ENCODE results near the gene PKP3. TPM values are rescaled to one million over a fixed set of nuclear protein-coding genes. Genes with fewer than 3 reads are reported as not detected.
A peak's percentile ranks its signal among the peaks of the same experiment; 100 is the strongest.

Gene PKP3
- total RNA-seq, 2 donors from 2014 or later: 2.0 to 5.9 TPM

- Histone ChIP-seq H3K36me3 (no peaks in the 10 kb centered on the region), H3K27me3 (replicated peaks; ENCODE audit: insufficient read depth) (no peaks in the 10 kb centered on the region), H3K27ac (no peak overlapping the region), H3K4me3 (no peak overlapping the region), H3K9me3 (no peaks in the 10 kb centered on the region), H3K4me1 (ENCODE audit: control insufficient read depth in 1 of 2, low read depth in 2 of 2) (peaks cover 11 to 17% of the 10 kb centered on the region in 2 donors)
- TF ChIP-seq CTCF (IDR thresholded peaks at IDR 0.05): no peak
- no peak for DNase-seq (ENCODE audit: low spot score)
- ATAC-seq (ENCODE audit: insufficient number of reproducible peaks, low FRiP score, low read depth): no peak
Observed at GRCh38 chr11:445765-446588, 52.0 kb downstream of the PKP3 start.

GRCh38 chr11:446891-447290, 52.9 kb downstream of the PKP3 start:
- Histone ChIP-seq H3K4me3 (no peak overlapping the region), H3K9me3 (no peaks in the 10 kb centered on the region), H3K4me1 (ENCODE audit: control insufficient read depth in 1 of 2, low read depth in 2 of 2) (peaks cover 18 to 26% of the 10 kb centered on the region in 2 donors), H3K27me3 (replicated peaks; ENCODE audit: insufficient read depth) (no peaks in the 10 kb centered on the region), H3K36me3 (no peaks in the 10 kb centered on the region), H3K27ac (no peak overlapping the region)
- TF ChIP-seq CTCF (IDR thresholded peaks at IDR 0.05): no peak
- DNase-seq (ENCODE audit: low spot score) (no peak), ATAC-seq (ENCODE audit: insufficient number of reproducible peaks, low FRiP score, low read depth) (no peak)

GRCh38 chr11:447923-448731, 54.1 kb downstream of the PKP3 start:
- Histone ChIP-seq H3K4me3 (peak overlapping the region; percentile 94), H3K27ac (peak overlapping the region; percentile 78 to 83), H3K9me3 (no peaks in the 10 kb centered on the region), H3K4me1 (ENCODE audit: control insufficient read depth in 1 of 2, low read depth in 2 of 2) (peaks cover 18 to 26% of the 10 kb centered on the region in 2 donors), H3K27me3 (replicated peaks; ENCODE audit: insufficient read depth) (no peaks in the 10 kb centered on the region), H3K36me3 (no peaks in the 10 kb centered on the region)
- ATAC-seq (ENCODE audit: insufficient number of reproducible peaks, low FRiP score, low read depth): peak; percentile 58
- peak; percentile 87 for DNase-seq (ENCODE audit: low spot score)
- peak; percentile 73 for TF ChIP-seq CTCF (IDR thresholded peaks at IDR 0.05)

GRCh38 chr11:449889-450808, 56.1 kb downstream of the PKP3 start, which contains the start of gene PTDSS2:
Gene PTDSS2 (plus strand): TSS chr11:450279. CDS start chr11:450456, 177 bp downstream.
- ATAC-seq (ENCODE audit: insufficient number of reproducible peaks, low FRiP score, low read depth): peak; percentile 60
- DNase-seq (ENCODE audit: low spot score): peak; percentile 92

More at GRCh38 chr11:449889-450808, 56.1 kb downstream of the PKP3 start, which contains the start of gene PTDSS2:
- Histone ChIP-seq H3K36me3 (peaks cover 4% of the 10 kb centered on the region), H3K4me3 (peak within 1 kb of the TSS; percentile 88), H3K27ac (peak within 1 kb of the TSS; percentile 62 to 63), H3K9me3 (no peaks in the 10 kb centered on the region), H3K27me3 (replicated peaks; ENCODE audit: insufficient read depth) (no peaks in the 10 kb centered on the region), H3K4me1 (ENCODE audit: control insufficient read depth in 1 of 2, low read depth in 2 of 2) (peaks cover 18 to 26% of the 10 kb centered on the region in 2 donors)
- TF ChIP-seq CTCF (IDR thresholded peaks at IDR 0.05): no peak

Data from thoracic aorta (tissue), 2 donors.